Measurements from ENCODE around the gene SARNP.
"Not testable (repeated sequence)": the region's sequence is repeated elsewhere in the genome, so short reads cannot be mapped to it uniquely, and the experiment has no call there.

SARNP gene

GRCh38 chr12:55797068-55797467 lies 20.5 kb downstream of the SARNP start:
- peak; percentile 50 for DNase-seq (ENCODE audit: low spot score)

DNA sequence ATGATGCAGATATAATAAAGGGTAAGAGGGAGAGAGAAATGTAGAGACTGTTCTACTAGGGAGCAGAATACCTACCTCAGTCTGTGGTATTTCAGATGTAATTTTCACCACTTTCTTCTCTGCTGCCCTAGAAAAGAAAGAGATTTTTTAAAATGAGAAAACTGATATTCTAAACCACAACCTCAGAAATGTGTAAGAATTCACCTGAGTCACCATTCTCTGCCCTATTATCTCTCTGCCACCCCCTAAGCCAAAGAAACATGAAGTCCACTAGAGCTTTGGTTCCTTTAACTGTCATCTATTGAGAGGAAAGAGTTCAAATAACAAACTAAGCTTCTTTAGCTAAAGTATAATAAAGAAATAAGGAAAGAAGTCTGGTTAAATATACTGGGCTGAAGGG lies 21.6 kb downstream of the SARNP start:
- no peak for DNase-seq (ENCODE audit: low spot score)

DNA sequence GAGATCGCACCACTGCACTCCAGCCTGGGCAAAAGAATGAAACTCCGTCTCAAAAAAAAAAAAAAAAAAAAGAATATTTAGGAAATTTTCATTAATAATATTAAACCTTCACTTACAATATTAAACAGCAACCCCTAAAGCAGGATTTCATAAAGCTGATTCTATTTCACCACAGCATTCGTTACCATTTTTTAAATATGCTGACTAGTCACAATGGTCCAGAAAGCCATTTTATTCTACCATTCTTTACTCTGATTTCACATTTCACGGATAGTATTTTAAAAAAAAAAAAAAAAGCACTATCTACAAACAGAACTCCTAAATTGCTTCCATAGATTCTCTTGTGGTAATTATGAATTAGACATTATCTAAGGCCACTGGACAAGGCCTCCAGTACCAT lies 27.6 kb downstream of the SARNP start:
- DNase-seq (ENCODE audit: low spot score), result no peak

GRCh38 chr12:55789171-55789570 lies 28.4 kb downstream of the SARNP start:
- DNase-seq (ENCODE audit: low spot score), result no peak

GRCh38 chr12:55788546-55788945 lies 29.0 kb downstream of the SARNP start:
- DNase-seq (ENCODE audit: low spot score), result no peak

DNA sequence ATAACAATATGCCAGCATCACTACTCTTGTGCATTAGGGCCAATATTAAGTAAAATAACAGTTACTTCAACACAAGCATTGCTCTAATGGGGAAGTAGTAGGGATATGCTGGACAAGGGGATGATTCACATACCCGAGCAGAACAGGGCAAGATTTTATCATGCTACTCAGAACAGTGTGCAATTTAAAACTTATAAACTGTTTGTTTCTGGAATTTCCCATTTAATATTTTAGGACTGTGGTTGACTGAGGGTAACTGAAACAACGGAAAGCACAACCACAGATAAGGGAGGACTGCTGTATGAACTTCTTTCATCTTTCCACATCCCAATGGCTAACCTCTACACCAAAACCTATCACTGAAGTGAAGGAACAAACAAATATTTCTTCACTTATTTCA lies 36.8 kb downstream of the SARNP start:
- DNase-seq (ENCODE audit: low spot score), result no peak

DNA sequence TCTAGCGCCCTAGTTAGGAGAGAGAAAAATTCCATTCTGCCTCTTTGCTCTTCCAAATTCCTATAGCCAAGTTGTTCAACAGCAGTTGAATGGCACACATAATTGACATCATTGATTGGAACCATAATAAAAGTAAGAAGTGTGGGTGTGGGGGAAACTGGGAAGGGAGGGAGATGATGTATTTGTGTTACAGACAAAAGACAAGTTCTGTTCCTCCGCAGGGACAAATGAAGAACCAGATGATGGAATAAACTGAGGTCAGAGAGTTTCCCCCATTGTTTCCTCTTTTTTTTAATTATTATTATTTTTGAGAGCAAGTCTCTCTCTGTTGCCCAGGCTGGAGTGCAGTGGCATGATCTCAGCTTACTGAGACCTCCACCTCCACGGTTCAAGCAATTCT lies 39.7 kb downstream of the SARNP start:
- no peak for DNase-seq (ENCODE audit: low spot score)

DNA sequence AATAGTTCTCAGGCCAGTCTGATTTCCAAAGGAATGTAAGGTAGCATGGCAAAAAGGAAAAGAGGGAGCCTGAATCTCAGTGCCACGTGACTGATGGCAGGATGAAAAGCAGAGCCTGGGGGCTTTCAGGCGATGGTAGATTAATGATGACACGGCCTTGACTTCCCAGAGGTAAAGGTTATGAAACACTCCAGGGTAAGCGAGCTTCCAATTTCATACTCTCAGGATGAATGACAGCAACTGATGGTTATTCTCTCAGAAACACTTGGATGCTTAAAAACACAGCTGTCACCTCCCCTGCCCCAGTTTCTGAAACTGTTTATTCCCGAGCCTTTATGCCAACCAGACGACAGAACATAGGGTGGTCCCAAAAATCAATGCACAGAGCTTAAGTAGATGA lies 45.8 kb downstream of the SARNP start:
- no peak for DNase-seq (ENCODE audit: low spot score)

DNA sequence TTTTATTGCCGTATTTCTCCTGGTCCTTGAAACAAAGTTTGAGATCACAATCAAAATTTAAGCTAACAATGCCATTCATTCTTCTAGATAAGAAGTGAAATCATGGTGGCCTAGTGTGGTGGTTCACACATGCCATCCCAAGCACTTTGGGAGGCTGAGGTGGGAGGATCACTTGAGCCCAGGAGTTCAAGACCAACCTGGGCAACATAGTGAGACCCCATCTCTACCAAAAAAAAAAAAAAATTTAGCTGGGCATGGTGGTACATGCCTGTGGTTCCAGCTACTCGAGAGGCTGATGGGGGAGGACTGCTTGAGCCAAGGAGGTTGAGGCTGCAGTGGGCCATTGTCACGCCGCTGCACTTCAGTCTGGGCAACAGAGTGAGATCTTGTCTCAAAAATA lies 50.4 kb downstream of the SARNP start:
- DNase-seq (ENCODE audit: low spot score), result no peak

DNA sequence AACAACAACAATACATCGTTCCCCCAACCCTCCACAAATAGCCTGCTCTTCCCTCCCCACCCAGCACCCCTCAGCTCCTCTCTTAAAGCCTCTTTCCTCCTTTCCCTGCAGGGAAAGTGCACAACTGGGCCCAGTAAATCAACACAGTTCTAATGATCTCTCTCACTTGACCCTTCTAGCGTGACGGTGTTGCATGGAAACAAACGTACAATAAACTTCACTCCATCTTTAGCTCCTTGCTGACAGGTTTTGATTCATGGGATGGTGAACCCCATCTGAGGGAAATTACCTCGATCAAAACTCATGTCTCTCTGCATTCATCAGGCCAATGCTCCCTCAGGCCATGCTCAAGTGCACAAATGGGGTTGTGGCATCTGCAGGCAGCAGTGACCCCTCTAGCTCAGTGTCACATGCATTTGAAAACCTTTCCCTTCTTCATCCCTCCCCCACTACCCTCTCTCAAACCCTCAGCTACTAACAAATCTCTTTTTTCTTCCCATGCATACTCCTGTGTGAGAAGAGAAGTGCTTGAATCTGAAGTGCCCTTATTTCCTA lies 51.7 kb downstream of the SARNP start:
- no peak for DNase-seq (ENCODE audit: low spot score)

DNA sequence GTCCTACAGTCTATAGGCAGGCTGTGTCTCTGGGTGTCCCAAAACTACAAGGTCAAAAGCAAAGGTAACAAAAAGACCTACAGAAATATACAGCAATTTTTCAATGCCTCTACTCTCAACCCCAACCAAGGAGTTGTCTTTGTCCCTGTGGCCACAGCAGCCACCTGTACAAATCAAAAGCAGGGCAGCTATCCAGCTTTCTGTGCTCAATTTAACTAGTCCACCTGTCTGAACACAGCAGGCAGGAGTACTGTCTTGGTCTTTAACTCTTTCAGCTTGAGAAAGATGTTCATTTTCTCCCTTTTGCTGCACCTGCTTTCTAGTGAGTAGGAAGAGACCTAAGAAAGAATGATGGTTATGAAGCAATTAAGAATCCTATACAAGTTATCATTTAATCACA lies 54.9 kb downstream of the SARNP start:
- no peak for DNase-seq (ENCODE audit: low spot score)

- DNase-seq (ENCODE audit: low spot score), result no peak
Measured at GRCh38 chr12:55760663-55761062, 56.9 kb downstream of the SARNP start.

DNA sequence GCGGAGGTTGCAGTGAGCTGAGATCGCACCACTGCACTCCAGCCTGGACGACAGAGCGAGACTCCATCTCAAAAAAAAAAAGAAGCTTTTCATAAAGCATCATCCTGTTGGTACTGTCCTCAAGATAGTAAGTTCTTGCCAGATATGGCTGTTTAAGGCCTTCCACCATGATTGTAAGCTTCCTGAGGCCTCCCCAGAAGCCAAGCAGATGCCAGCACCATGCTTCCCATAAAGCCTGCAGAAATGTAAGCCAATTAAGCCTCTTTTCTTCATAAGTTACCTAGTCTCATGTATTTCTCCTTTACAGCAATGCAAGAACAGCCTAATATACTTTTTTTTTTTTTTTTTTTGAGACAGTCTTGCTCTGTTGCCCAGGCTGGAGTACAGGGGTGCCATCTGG lies 58.9 kb downstream of the SARNP start:
- not testable (repeated sequence) for DNase-seq (ENCODE audit: low spot score)

DNA sequence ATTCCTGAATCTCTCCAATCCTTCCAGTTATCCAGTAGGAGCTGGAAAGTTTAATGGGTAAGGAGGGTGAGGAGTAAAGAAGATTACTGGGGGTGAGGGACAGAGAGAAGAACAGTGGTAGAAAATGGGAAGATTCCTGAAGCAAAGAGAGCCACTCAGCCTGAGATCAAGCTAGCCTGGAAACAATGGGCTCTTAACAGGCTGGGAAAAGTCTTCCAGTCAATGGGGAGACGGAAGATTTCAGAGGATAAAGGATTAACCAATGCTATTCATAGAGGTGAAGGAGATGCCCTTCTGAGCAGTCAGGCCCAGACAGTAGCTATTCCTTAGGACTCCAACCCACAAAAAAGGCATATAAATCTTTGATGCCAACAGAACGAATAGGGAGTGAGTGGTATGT lies 59.8 kb downstream of the SARNP start:
- no peak for DNase-seq (ENCODE audit: low spot score)

DNA sequence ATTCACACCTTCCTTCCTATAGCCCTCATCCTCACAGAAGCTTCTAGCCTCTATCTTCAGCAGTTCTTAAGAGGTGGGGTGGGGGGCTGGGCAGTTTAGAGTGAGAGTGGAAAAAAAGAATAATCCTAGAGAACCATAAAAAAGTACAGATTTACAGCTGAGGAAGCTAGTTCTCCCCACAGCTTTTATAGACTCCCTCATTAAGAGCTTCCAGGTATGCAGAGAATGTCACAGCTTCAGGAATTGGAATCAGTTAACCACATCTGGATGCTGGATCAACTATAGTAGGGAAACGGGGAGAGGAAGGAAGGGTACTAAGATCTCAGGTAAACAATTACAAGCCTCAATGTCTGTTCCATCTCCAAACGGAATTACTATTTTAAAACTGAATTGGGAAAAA lies 62.3 kb downstream of the SARNP start:
- no peak for DNase-seq (ENCODE audit: low spot score)

DNA sequence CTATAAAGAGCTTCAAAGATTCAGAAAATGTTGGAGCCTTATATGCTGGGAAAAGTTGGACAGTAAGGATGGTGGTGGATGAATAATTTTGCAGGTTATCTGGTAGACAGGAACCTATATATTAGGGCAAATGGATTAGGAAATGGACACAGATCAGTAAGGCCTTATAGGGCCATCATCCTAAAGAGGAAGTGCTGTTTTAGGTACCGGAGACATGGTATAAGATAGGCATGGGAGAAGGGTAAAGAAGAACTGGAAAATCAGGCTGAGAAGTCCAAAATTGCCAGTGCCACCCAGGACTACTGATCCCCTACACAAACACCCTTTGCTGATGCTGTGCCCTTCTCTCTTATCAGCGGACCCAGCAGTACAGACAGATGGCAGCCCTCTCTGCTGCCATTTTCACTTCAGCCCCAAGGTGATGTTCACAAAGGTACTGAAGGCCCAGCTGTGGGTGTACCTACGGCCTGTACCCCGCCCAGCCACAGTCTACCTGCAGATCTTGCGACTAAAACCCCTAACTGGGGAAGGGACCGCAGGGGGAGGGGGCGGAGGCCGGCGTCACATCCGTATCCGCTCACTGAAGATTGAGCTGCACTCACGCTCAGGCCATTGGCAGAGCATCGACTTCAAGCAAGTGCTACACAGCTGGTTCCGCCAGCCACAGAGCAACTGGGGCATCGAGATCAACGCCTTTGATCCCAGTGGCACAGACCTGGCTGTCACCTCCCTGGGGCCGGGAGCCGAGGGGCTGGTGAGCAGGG lies 69.1 kb downstream of the SARNP start:
- no peak for DNase-seq (ENCODE audit: low spot score)

GRCh38 chr12:55746913-55747231 lies 70.7 kb downstream of the SARNP start:
- no peak for DNase-seq (ENCODE audit: low spot score)

- no peak for DNase-seq (ENCODE audit: low spot score)
Measured at GRCh38 chr12:55746174-55746912, 71.2 kb downstream of the SARNP start.

GRCh38 chr12:55745361-55746173 lies 72.0 kb downstream of the SARNP start:
- DNase-seq (ENCODE audit: low spot score), result peak; percentile 93

GRCh38 chr12:55744340-55745030 lies 73.0 kb downstream of the SARNP start:
- DNase-seq (ENCODE audit: low spot score), result no peak

Data from SK-N-DZ (cell line).